Right ventricle myocardium inferior (tissue), 1 donor: ENCODE measurements around the gene CFAP45. TPM values are rescaled to one million over a fixed set of nuclear protein-coding genes. Genes with fewer than 3 reads are reported as not detected.

ENCODE experiments used
- ATAC-seq: fragments of 200-7000 bp; cut with Tn5 transposase; one replicate; pipeline ENCODE4 v1.9.1; 2020; ENCODE audit warnings: mild to moderate bottlenecking, moderate library complexity
- DNase-seq: peaks from one replicate; pipeline ENCODE4 v3.0.0; 2021; ENCODE audit errors: missing footprints
- intact Hi-C: fragments of 100-400 bp; cut with DNase I; formaldehyde crosslinking; loops from one replicate; pipeline ENCODE4 v1.11.0; 2022
- total RNA-seq: library from RNA; stranded (reverse); fragmentation: NEBNext Ultra II Directional; extraction: Animal tissue kit (Norgen Biotek cat#: 25700); gene quantifications from one replicate; pipeline ENCODE4 v1.2.1, GENCODE V29; 2021
- donor health status: DM: no; HTN: yes; CAD: no; lungs with severe emphysema.

CFAP45 gene
- total RNA-seq, 1 donor from 2014 or later, result 1.0 TPM

- intact Hi-C loops, result no loop called here
- ATAC-seq, result no peak
- no peak for DNase-seq
These were observed 37.2 kb upstream of the CFAP45 start for GRCh38 chr1:159937054-159937750.

GRCh38 chr1:159936273-159936904 is 36.4 kb upstream of the CFAP45 start:
- peak; percentile 86 for DNase-seq
- peak; percentile 45 for ATAC-seq
- intact Hi-C loops, result loop anchor here (1.0 kb wide), 1 partner anchor 71 kb away; no protein-coding TSS in a partner anchor

GRCh38 chr1:159935719-159936272 is 35.8 kb upstream of the CFAP45 start:
- intact Hi-C loops, result loop anchor here (1.0 kb wide), 1 partner anchor 72 kb away; no protein-coding TSS in a partner anchor
- ATAC-seq, result no peak

GRCh38 chr1:159935305-159935704 is 35.3 kb upstream of the CFAP45 start:
- intact Hi-C loops, result no loop called here

More at GRCh38 chr1:159935719-159936272, 35.8 kb upstream of the CFAP45 start:
- DNase-seq, result no peak

GRCh38 chr1:159934136-159935039 is 34.4 kb upstream of the CFAP45 start:
- intact Hi-C loops, result no loop called here
- ATAC-seq (no peak), DNase-seq (no peak)

More at GRCh38 chr1:159935305-159935704, 35.3 kb upstream of the CFAP45 start:
- ATAC-seq (no peak), DNase-seq (no peak)

- DNase-seq (no peak), ATAC-seq (no peak)
- intact Hi-C loops, result no loop called here
These were observed 33.4 kb upstream of the CFAP45 start for GRCh38 chr1:159933347-159933746.

- ATAC-seq, result no peak
- intact Hi-C loops, result no loop called here
- DNase-seq, result no peak
These were observed 32.6 kb upstream of the CFAP45 start for GRCh38 chr1:159932296-159933285.

GRCh38 chr1:159931795-159932173 is 31.8 kb upstream of the CFAP45 start:
- no peak for ATAC-seq
- no peak for DNase-seq
- intact Hi-C loops, result no loop called here

GRCh38 chr1:159931101-159931794 is 31.3 kb upstream of the CFAP45 start:
- no peak for DNase-seq
- ATAC-seq, result no peak
- intact Hi-C loops, result no loop called here

- intact Hi-C loops, result no loop called here
- ATAC-seq (no peak), DNase-seq (no peak)
These were observed 30.7 kb upstream of the CFAP45 start for GRCh38 chr1:159930634-159931033.

- intact Hi-C loops, result no loop called here
- no peak for ATAC-seq
- no peak for DNase-seq
These were observed 30.3 kb upstream of the CFAP45 start for GRCh38 chr1:159930216-159930615.

GRCh38 chr1:159929155-159930051 is 29.4 kb upstream of the CFAP45 start:
- intact Hi-C loops, result loop anchor here (5.0 kb wide), 1 partner anchor 37 kb away; no protein-coding TSS in a partner anchor
- DNase-seq (no peak), ATAC-seq (no peak)

GRCh38 chr1:159928491-159929050 is 28.6 kb upstream of the CFAP45 start:
- ATAC-seq (no peak), DNase-seq (no peak)
- intact Hi-C loops, result loop anchor here (5.0 kb wide), 1 partner anchor 36 kb away; no protein-coding TSS in a partner anchor

GRCh38 chr1:159927849-159928431 is 28.0 kb upstream of the CFAP45 start:
- ATAC-seq (no peak), DNase-seq (no peak)
- intact Hi-C loops, result loop anchor here (5.0 kb wide), 1 partner anchor 36 kb away; no protein-coding TSS in a partner anchor

- ATAC-seq (no peak), DNase-seq (no peak)
- intact Hi-C loops, result loop anchor here (5.0 kb wide), 1 partner anchor 35 kb away; no protein-coding TSS in a partner anchor
These were observed 27.4 kb upstream of the CFAP45 start for GRCh38 chr1:159927211-159927848.
